CD4-positive, alpha-beta T cell treated with Interleukin-10 for 1 hour (primary cell): ENCODE measurements around the gene SNX14.
A peak's percentile ranks its signal among the peaks of the same experiment; 100 is the strongest.
"Not testable (repeated sequence)": the region's sequence is repeated elsewhere in the genome, so short reads cannot be mapped to it uniquely, and the experiment has no call there.

Experiments
- DNase-seq: peaks from one replicate; pipeline ENCODE4 v3.0.0-alpha.2; 2020

The SNX14 gene

GRCh38 chr6:85581572-85581971 lies 12.1 kb downstream of the SNX14 start:
- DNase-seq = no peak

- no peak for DNase-seq
These were observed 12.8 kb downstream of the SNX14 start for GRCh38 chr6:85580878-85581267.

DNA sequence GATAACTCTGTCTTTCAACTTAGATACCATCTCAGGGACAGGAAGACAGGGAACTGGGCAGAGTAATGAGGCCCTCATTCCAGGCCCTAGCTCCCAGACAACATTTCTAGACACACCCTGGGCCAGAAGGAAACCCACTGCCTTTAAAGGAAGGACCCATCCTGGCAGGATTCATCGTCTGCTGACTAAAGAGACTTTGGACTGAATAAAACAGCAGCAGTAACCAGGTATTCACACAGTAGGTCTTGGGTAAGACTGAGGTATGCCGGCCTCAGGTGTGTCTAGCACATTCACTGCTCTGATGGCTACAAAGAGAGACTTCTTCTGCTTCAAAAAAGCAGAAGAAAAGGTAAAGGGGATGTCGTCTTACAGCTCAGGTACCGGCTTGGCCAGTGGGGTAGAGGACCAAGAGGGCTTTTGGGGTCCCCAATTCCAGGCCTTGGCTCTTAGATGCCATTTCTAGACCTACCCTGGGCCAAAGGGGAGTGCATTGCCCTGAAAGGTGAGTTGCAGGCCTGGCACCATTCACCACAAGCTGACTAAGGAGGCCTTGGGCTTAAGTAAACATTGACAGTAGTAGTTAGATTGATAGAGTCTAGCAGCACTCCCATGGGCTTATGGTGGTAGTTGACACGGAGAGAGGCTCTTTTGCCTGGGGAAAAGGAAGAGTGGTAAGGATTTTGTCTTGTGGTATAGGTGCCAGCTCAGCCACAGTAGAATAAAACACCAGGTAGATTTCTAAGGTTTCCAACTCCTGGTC lies 13.4 kb downstream of the SNX14 start:
- DNase-seq = no peak

DNA sequence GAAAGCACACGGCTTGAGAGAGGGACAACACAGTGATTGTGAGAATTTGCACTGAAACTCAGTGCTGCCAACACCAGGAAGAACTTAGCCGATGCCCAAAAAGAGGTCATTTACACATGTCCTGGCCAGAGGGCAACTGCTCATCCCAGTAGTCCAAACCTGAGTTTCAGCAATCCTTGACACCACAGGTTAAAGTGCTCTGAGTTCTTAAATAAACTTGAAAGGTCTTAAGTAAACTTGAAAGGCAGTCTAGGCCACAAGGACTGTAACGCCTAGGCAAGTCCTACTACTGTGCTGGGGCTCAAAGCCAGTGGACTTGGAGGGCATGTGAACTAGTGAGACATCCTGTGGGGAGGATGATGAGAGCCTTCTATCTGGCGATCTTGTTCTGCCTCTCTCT lies 14.1 kb downstream of the SNX14 start:
- DNase-seq = no peak

GRCh38 chr6:85576476-85576875 lies 17.2 kb downstream of the SNX14 start:
- DNase-seq = no peak

DNA sequence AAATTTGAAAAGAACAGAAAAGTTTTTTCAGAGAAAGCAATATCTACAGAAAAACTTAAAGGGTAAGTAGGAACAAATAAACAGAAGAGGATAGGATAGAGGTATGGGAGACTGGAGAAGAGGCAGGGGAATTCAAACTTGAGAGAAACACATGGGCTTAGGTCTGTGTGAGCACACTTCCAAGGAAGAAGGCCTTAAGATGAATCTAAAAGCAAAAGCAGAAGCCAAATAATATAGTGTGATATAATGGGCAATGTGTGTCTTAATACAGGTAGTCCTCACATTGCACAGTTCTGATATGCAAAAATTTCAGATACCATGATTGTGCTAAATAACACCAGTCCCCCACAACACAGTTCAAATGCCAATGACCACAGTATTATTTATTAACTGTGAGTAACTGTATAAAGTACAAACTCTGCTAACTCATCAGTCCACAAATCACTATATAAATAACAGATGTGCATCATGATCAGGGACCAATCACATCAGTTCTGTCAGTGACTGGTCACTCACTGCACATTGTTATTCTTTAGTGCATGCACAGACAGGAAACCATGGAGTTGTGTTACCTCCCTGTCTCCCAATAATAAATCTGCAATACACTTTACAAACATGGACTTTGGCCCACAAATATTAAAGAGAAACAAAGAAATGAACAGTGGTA lies 18.6 kb downstream of the SNX14 start:
- no peak for DNase-seq

GRCh38 chr6:85569323-85569722 lies 24.3 kb downstream of the SNX14 start:
- DNase-seq = no peak

DNA sequence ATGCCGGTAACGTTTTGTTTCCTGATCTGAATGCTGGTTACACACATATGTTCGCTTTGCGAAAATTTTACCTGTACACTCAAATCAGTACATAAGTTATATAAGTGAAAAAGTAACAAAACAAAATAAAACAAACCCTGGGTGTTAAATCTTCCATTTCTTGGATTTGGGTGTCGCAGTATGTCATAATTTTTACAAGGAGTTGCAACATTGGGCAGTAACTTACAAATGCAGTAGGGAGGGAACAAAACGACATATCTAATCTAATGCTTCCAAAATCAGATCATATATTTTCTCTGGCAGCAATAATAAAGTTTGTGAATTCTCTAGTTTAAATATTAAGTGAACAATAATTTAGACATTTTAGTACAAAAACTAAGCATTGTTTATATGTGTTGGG lies 25.2 kb downstream of the SNX14 start:
- DNase-seq = no peak

GRCh38 chr6:85565736-85566135 lies 27.9 kb downstream of the SNX14 start:
- DNase-seq = no peak

DNA sequence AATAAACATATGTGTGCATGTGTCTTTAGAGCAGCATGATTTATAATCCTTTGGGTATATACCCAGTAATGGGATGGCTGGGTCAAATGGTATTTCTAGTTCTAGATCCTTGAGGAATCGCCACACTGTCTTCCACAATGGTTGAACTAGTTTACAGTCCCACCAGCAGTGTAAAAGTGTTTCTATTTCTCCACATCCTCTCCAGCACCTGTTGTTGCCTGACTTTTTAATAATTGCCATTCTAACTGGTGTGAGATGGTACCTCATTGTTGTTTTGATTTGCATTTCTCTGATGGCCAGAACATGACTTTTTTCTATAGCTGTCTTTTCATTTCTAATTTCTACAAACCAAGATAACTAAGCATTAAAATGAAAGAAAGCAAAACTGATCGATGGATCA lies 29.4 kb downstream of the SNX14 start:
- not testable (repeated sequence) for DNase-seq

DNA sequence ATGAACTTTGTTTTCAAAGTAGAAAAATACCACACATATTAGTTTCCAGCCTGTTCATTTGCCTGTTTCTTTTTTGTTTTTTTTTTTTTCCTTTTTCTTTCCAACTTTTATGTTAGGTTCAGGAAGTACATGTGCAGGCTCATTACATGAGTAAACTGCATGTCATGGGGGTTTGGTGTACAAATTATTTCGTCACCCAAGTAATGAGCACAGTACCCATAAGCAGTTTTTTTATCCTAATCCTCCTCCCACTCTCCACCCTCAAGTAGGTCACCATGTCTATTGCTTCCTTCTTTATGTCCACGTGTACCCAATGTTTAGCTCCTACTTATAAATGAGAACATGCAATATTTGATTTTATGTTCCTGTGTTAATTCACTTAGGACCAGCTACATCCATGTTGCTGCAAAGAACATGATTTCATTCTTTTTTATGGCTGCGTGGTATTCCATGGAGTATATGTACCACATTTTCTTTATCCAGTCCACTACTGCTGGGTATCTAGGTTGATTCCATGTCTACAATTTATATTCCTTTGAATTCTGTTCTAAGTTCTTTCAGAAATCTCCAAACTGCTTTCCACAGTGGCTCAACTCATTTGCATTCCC lies 31.8 kb downstream of the SNX14 start:
- no peak for DNase-seq

DNA sequence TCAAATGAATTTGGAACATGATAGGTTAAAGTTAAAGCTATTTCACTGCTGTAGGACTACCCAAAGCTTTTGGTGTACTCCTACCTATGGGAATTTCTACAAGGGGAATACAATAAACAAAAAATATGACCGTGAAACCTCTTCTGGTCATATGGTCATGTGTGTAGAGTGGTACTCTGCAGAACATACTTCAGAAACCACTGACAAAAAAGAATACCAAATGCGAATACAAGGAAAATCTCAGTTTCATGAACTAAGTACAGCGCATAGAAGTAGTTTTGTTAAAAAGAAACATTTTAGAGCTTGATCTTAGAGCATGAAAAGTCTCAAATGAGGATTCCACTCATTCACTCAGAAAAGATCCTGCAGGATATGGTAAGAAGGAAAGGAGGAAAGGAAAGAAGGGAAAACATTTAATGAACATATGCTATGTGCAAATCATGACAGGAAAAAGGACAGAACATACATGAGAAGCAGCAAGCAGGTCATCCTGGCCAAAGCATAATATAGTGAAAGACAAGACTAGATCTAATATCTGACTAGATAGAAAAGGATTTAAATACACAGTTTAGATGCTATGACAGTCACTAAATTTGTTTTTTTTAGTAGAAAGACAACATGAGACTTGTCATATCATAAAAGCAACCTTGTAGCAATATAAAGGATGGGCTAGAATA lies 36.5 kb downstream of the SNX14 start:
- no peak for DNase-seq

DNA sequence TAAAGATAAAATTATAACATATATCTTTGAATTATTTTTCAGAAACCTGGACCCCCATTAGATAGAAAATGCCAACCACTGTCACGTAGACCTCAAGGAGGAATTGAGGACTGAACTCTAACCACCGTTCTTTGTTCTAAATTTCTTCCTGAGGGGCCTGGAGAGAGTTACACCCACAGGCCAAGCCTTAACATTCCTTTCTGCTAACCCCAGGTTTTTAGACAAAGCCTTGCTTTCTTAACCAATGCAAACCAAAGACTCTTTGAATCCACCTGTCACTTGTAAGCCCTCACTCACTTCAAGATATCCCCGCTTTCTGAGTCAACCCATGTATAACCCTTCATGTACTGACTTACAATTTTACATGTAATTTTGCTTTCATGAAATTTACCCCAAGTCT lies 41.0 kb downstream of the SNX14 start:
- no peak for DNase-seq

DNA sequence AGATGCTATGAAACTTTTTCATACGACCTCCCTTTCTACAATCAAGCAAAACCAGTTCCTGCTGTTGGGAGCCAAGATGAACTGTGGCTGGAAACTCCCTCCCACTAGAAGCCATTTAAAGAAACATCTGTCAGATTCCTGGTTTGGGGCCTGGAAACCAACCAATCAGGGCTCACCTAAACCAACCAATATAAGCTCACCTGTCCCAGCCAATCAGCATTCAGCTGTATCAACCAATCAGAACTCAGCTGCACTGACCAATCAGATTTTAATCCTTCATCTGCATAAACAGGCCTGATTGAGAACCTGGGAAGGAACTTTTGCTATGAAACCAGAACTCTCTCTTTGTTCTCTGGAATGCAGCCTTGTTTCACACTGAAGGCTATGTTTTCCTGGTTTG lies 42.4 kb downstream of the SNX14 start:
- DNase-seq = no peak

- no peak for DNase-seq
These were observed 45.9 kb downstream of the SNX14 start for GRCh38 chr6:85547719-85548118.

GRCh38 chr6:85544776-85545175 lies 48.9 kb downstream of the SNX14 start:
- no peak for DNase-seq

DNA sequence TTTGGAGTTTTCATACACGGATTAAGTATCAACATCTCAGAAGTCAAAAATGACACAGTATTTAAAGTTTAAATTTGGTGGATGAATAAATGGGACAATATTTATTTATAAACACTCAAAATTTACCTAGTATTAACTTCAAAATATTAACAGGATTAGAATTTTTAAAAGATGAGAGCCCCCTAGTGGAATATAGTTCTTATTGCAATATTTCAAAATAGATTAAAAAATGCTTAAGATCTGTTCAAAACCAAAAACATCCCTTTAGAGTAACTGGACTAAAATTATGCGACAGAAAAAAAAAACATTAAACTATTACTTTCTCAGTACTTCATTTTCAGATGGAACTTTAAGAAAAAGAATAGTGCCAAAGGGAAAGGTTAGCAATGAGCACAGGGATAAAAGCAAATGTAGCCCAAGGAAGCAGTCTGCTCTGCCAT lies 56.6 kb downstream of the SNX14 start:
- DNase-seq = peak; percentile 4

DNA sequence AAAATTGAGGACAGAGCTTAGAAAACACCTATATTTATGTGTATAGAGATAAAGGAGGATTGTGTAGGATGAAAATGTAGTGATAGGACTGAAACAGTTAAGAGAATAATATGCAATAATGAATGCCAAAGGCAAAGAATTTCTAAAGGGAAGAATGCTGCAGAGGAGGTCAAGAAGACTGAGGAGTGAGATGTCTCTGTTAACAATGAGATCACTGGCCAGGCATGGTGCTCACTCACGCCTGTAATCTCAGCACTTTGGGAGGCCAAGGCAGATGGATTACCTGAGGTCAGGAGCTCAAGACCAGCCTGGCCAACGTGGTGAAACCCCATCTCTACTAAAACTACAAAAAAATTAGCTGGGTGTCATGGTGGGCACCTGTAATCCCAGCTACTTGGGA lies 69.4 kb downstream of the SNX14 start:
- DNase-seq = not testable (repeated sequence)

- DNase-seq = no peak
These were observed 77.5 kb downstream of the SNX14 start for GRCh38 chr6:85516168-85516567.

DNA sequence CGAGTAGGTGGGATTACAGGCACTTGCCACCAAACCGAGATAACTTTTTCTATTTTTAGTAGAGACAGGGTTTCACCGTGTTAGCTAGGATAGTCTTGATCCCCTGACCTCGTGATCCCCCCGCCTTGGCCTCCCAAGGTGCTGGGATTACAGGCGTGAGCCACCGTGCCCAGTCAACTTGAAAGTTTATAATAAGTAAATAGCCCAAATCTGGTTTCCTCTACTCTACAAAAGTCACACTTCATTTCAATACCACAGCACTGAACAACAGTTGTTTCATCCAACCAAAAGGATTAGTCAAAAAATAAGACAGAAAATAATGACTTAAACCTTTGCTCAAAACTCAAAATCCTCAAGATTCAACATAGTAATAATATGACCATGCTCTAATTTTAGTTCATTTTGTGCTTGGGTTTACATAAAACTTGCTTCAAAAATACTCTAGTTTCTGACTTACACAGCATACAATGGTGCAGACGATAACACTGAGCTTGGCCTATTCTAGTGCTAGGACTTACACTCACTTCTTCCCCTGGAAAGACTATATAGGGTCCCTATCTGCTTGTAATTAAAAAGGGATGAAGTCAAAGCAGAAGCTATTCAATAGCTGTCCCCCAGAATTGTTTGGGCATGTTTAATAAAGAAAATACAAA lies 87.1 kb downstream of the SNX14 start:
- DNase-seq = no peak

- DNase-seq = no peak
These were observed 94.9 kb downstream of the SNX14 start for GRCh38 chr6:85498596-85499258.

GRCh38 chr6:85496856-85497255 lies 96.8 kb downstream of the SNX14 start:
- no peak for DNase-seq
